ENCODE measurements around the gene KLF11. TPM values are rescaled to one million over a fixed set of nuclear protein-coding genes. Genes with fewer than 3 reads are reported as not detected.
A peak's percentile ranks its signal among the peaks of the same experiment; 100 is the strongest.

KLF11 gene
- total and polyA plus RNA-seq, 11 donors = 5.4 to 43.8 (median 19.4) TPM

- intact Hi-C loops (cut with DNase I) = no loop called here
- no peak for ATAC-seq
- Histone ChIP-seq H3K4me3 (no peak overlapping the region), H3K27ac (peak overlapping the region in 10 of 12 donors; percentile 17 to 97 (median 79)), H3K36me3 (no peaks in the 10 kb centered on the region), H3K9me3 (no peaks in the 10 kb centered on the region), H3K27me3 (no peaks in the 10 kb centered on the region), H3K4me1 (peaks cover 7 to 83% (median 68%) of the 10 kb centered on the region in 12 donors)
- no peak for TF ChIP-seq CTCF (IDR thresholded peaks at IDR 0.05)
- no peak for TF ChIP-seq POLR2A (IDR thresholded peaks at IDR 0.05)
- WGBS, 4 donors = 82 to 88% (median 86%) methylated on average over 10 of the region's 10 CpGs
- DNase-seq = peak in 2 of 5 donors; percentile 24 to 48
These were observed 5.2 kb upstream of the KLF11 start for GRCh38 chr2:10038123-10038522.

GRCh38 chr2:10038716-10039115, 4.6 kb upstream of the KLF11 start:
- H3K9me3 ChIP-seq = no peaks in the 10 kb centered on the region
- TF ChIP-seq POLR2A (IDR thresholded peaks at IDR 0.05) = no peak
- TF ChIP-seq CTCF (IDR thresholded peaks at IDR 0.05) = no peak
- H3K4me3 ChIP-seq = no peak overlapping the region
- H3K36me3 ChIP-seq = no peaks in the 10 kb centered on the region
- no peaks in the 10 kb centered on the region for H3K27me3 ChIP-seq
- DNase-seq = peak in 2 of 5 donors; percentile 4 to 17
- peaks cover 7 to 77% (median 68%) of the 10 kb centered on the region in 12 donors for H3K4me1 ChIP-seq
- intact Hi-C loops (cut with DNase I) = no loop called here
- H3K27ac ChIP-seq = peak overlapping the region in 4 of 12 donors; percentile 76 to 97 (median 87)
- no peak for ATAC-seq

- ATAC-seq (no peak), DNase-seq (peak in 3 of 5 donors; percentile 57 to 71 (median 70))
- Histone ChIP-seq H3K4me1 (peaks cover 7 to 82% (median 66%) of the 10 kb centered on the region in 12 donors), H3K27ac (peak overlapping the region in 11 of 12 donors; percentile 51 to 100 (median 94)), H3K9me3 (no peaks in the 10 kb centered on the region), H3K36me3 (no peaks in the 10 kb centered on the region), H3K4me3 (no peak overlapping the region), H3K27me3 (no peaks in the 10 kb centered on the region)
- intact Hi-C loops (cut with DNase I) = loop anchor here in 3 of 10 donors (5.0 to 10.0 kb wide), 2 partner anchors 33 to 405 kb away; partner anchors contain the start of gene YWHAQ (in 1 of the 3)
- 66 to 73% (median 69%) methylated on average over 14 to 16 of the region's 16 CpGs for WGBS, 4 donors
- peak in 3 of 12 donors; percentile 8 to 12 (median 11) for TF ChIP-seq CTCF (IDR thresholded peaks at IDR 0.05)
- TF ChIP-seq POLR2A (IDR thresholded peaks at IDR 0.05) = no peak
These were observed 3.5 kb upstream of the KLF11 start for GRCh38 chr2:10039658-10040410.

GRCh38 chr2:10041711-10042110, 1.6 kb upstream of the KLF11 start:
- ATAC-seq (no peak), DNase-seq (peak in 3 of 5 donors; percentile 24 to 64 (median 30))
- H3K4me1 ChIP-seq = peaks cover 9 to 78% (median 59%) of the 10 kb centered on the region in 12 donors
- 87 to 89% (median 88%) methylated on average over 14 of the region's 14 CpGs for WGBS, 4 donors
- TF ChIP-seq POLR2A (IDR thresholded peaks at IDR 0.05) = no peak
- no peak for TF ChIP-seq CTCF (IDR thresholded peaks at IDR 0.05)
- H3K4me3 ChIP-seq = peak overlapping the region in 6 of 12 donors; percentile 44 to 92 (median 58)
- intact Hi-C loops (cut with DNase I) = loop anchor here in 3 of 10 donors (5.0 to 10.0 kb wide), 2 partner anchors 34 to 407 kb away; partner anchors contain the start of gene YWHAQ (in 1 of the 3)
- peaks cover 0 to 11% (median 8%) of the 10 kb centered on the region in 9 donors for H3K36me3 ChIP-seq
- H3K9me3 ChIP-seq = no peaks in the 10 kb centered on the region
- no peaks in the 10 kb centered on the region for H3K27me3 ChIP-seq
- peak overlapping the region in 11 of 12 donors; percentile 88 to 100 (median 95) for H3K27ac ChIP-seq
